Upper lobe of left lung (tissue), 4 donors: ENCODE measurements around the gene UBE3D.

ENCODE experiments used
- CTCF ChIP-seq, 6 experiments: fragments of 450-650 bp in 4 of 6; fragments of 200-600 bp in 2 of 6; sonication (generic) in 2 of 6; IDR thresholded peaks; one replicate each; pipeline ENCODE4 v1.5.1; 2016 to 2019; ENCODE audit warnings: antibody characterized with exemption in 6 of 6
- EP300 ChIP-seq, 4 donors: sonication (generic); formaldehyde crosslinking; IDR thresholded peaks; one replicate each; pipeline ENCODE4 v1.5.1; 2017; ENCODE audit warnings: antibody characterized with exemption in 4 of 4, control low read depth in 2 of 4
- POLR2A ChIP-seq, 4 donors: fragments of 450-650 bp; IDR thresholded peaks; one replicate each; pipeline ENCODE4 v1.5.1; 2016 to 2017; ENCODE audit warnings: antibody characterized with exemption in 4 of 4, mild to moderate bottlenecking in 2 of 4
- POLR2AphosphoS5 ChIP-seq, 2 donors: sonication (generic); formaldehyde crosslinking; IDR thresholded peaks; one replicate each; pipeline ENCODE4 v1.5.1; 2017; ENCODE audit warnings: antibody characterized with exemption in 2 of 2

- TF ChIP-seq CTCF (IDR thresholded peaks at IDR 0.05) (no peak), POLR2AphosphoS5 (IDR thresholded peaks at IDR 0.05) (no peak), POLR2A (IDR thresholded peaks at IDR 0.05) (no peak), EP300 (IDR thresholded peaks at IDR 0.05) (no peak)
Measured at GRCh38 chr6:83047065-83047754, 18.4 kb downstream of the UBE3D start.
